ENCODE results near the gene CDS1.
"Not testable (repeated sequence)": the region's sequence is repeated elsewhere in the genome, so short reads cannot be mapped to it uniquely, and the experiment has no call there.

CDS1 gene

DNA sequence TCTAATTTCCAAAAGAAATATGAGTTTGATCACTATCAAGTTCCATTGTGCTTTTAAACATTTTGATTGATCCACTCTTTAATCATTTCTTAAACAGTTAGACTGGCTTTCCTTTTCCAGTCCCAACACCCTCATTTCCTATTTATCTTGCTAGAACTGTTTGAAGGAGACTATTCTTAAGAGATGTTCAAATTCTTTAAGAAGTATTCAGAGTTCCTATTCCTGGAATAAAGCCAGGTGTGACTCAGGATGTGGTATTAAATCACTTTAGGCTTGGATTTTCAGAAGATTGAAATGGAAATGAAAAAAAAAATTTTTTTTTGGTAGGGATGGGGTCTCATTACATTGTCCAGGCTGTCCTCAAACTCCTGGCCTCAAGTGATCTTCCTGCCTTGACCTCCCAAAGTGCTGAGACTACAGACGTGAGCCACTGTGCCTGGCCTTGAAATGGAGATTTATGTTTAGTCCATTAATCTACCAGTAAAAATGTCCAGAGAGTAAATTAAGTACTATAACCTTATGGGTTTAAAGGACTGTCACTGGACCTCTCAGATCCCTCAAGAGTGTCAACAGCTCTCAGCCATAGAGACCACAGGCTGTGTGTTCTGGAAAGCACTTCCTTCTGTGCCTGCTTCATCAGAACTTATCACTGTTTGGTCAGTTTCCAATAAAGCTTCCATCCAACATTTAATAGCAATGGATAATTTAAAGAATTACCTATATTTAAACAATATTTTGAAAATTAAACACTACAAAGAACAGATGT lies 90.7 kb downstream of the CDS1 start:
- DNase-seq (ENCODE audit: low spot score), result no peak

DNA sequence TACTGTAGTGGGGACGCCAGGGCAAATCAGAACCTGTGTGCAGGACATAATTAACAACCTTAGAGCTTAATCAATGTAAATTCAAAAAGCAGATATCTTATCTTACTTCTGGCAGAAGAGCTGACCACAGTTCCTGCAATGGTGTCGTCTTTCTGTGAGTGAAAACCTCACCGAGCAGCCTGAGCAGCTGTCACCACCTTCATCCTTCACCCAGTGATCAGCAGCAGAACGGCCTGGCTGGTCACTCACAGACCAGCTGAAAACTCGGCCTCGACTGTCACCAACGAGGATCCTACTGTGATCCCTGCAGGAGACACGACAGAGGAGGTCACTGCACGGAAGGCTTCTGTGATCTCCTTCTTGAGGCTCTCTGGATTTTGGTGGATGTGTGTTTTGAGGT lies 94.2 kb downstream of the CDS1 start:
- no peak for DNase-seq (ENCODE audit: low spot score)

DNA sequence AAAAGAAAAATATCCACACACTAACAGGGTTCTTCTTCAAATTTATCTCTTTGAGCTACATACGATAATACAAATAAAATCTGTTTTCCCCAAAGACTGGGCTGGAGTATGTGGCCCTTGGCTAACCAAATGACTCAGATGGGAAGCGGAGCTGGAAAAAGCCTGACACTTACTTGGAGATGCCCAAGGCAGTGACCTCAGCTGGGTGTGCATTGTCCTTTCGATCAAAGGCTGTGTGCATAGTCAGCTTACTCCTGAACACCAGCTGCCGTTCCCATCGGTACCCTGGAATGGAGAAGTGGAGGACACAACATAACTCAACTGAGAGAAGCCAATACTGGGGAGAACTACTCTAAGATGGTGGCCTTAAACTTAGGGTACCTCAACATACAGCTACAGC lies 95.1 kb downstream of the CDS1 start:
- DNase-seq (ENCODE audit: low spot score), result no peak

DNA sequence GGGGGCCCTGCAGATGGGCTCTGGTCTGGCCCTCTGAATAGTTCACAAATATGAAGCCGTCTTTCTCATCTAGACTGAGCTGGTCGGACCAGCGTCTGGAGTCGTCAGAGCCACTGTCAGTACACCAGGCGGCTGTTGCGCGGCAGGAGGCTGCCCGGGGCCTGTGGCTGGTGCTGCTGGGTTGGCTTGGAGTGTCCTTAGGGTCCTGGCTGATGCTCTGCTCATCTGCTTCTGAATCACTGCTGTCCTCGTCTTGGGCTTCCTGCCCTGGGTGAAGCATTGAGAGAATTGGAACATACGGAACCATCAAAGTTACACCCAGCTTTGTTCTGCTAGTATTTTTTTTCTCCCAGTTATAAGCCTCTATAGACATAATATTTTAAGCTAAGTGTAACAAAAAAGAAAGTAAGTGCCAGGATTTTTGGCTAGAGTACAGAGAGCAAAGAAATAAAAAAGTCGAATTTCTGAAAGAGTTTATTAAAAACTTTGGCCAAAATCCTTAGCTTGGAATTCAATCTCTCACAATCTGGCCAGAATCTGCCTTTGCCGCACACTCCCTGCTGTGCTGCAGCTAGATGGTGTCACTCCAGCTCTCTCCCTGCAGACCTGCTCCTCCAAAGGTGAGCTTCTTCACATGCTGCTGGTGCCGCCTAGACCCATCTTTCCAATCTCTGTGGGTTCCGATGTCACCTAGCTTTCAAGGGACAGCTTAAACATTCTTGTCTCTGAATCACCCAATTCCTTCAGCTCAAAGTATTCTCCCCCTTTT lies 96.2 kb downstream of the CDS1 start:
- DNase-seq (ENCODE audit: low spot score), result peak; percentile 52

DNA sequence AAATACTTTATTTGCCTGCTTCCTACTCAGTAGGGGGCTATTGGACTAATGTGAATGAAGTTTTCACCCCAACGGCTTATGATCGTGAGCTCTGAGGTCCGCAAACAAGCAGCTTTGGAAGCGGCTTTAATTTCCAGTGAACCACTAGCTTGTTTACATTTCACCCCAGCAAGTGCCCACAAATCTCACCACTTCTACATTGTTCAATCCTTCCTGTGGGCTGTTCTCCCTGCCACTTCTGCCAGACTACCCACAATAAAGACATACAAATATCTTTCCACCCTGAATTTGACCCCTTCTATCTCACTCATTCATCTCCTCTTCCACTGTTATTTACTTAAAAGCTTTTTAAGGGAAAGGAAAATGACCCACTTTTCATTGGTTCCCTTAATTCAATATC lies 98.0 kb downstream of the CDS1 start:
- DNase-seq (ENCODE audit: low spot score), result no peak

DNA sequence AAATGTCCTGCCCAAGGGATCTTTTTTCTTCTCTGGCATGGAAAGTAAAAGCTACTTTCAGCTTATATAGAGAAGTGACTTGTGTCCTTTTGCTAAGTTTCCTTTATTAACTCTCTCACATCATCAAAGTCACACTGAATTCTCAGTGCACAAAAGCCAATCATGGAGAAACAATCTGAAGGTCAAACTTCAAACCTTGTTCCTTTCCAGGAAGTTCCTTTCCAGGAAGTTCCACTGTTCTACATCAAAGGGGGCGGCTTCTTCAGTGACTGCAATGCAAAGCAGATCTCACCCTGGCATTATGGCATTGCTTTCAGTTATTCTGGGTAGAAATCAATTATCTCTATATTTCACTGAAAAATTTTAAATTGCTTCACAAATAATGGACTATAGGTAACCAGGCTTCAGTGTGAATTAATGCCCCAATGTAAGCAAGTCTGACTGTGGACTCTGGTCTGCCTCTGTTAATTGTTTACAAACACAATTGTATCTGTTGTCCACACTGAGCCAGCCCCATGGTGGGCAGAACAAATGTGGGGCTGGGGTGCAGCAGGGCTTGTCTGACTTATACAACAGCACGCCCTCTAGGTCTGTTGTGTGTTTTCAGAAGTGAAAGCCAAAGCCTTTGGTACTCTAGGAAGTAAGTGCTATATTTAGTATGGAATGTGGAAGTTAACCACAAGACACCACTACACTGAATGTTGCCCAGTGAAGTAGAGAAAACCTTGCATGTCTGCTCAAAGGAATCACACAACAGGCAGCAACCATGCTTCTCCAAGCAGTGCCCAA lies 98.8 kb downstream of the CDS1 start:
- no peak for DNase-seq (ENCODE audit: low spot score)

DNA sequence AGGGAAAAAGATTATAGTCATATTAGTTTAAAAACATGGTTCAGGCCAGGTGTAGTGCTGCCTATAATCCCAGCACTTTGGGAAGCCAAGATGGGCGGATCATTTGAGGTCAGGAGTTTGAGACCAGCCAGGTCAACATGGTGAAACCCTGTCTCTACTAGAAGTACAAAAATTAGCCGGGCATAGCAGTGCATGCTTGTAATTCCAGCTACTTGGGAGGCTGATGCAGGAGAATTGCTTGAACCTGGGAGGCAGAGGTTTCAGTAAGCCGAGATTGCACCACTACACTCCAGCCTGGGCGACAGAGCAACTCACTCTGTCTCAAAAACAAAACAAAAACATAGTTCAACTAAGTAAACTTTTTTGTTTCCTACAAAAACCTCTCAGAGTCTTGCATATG lies 99.7 kb downstream of the CDS1 start:
- DNase-seq (ENCODE audit: low spot score), result not testable (repeated sequence)

DNA sequence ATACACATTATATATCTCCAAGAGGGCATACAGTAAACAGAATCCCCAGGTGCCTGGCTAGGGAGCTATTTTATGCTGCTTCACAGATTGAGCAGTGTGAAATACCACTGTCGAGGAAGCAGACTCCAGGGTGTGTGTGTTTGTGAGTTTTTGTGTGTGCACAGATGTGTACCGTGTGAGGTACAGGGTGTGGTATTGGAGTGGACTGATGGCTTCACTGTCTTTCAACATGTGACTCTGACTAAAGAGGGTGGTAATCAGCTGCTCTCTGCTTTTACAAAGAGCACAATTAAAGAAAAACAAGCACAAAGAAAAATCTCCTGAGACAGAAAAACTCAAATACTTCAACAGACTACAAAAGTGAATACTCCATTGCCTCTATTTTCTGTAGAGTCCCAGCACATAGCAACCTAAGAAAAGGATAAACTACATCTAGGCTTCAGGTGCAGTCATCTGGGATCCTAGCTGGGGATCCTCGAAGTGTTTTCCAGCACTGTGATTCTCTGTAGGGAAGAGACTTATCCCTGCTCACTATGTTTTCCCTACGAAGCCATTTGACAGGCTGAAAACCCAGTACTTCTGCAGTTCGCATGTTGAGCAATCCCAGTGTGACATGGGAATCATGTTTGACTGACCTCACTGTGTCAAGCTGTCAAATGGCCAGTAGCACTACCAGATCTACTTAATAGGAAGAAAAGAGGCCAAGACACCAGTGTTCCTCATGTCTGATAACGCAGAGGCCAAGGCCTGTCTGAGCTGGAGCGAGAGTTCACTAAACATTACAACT lies 100.3 kb downstream of the CDS1 start:
- no peak for DNase-seq (ENCODE audit: low spot score)

DNA sequence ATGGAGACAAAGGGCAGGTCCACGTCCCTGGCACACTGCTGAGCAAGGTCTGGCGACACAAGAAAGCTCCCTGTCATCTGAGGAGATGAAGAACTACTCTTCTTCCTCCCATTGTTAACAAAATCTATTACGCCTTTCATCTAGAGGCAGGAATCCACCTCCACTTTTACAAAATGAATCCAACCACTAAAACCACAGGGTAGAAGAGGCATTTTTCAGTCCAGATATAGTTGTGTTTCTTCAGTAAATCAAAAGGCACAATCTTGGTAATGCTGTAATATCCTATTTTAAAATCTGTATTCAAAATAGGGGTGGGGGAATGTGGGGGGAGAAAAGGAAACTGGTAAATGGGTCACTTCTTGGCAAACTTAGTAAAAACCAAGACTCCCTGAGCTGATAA lies 101.4 kb downstream of the CDS1 start:
- no peak for DNase-seq (ENCODE audit: low spot score)

DNA sequence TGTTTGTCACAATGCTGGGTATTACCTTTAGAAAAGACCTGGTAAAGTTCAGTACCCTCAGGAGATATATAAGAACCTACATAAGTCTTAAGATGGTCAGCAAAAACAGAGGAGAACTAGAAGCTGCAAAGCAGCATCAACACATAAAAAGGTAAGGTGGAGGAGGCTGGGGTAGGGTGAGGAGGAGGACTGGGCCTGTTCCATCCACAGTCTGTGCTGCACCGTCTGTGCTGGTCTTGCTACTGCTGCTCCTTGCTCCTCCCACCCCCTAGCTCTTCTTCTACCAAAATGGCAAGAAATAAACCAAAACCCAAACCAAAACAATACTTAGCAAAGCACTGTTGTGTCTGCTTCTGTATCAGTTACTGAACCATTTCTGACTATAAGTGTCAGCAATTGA lies 102.2 kb downstream of the CDS1 start:
- no peak for DNase-seq (ENCODE audit: low spot score)

DNA sequence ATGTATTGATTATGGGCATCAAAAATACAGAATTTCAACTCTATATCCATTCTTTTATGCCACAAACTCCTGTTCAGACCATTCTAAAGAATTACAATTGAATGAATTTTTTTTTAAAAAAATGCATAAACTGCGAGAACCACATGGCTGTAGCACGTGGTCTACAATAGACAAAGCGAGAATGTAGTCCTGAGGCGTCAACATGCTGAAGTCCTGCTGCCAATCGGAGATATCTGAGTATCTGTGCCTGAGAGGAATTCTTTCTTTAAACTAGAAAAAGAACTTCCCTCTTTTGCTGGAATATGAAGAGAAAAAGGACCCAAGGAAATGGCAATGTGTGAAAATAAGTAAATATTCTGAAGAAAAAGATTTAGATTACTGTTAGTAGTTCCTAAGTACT lies 105.7 kb downstream of the CDS1 start:
- DNase-seq (ENCODE audit: low spot score), result no peak

DNA sequence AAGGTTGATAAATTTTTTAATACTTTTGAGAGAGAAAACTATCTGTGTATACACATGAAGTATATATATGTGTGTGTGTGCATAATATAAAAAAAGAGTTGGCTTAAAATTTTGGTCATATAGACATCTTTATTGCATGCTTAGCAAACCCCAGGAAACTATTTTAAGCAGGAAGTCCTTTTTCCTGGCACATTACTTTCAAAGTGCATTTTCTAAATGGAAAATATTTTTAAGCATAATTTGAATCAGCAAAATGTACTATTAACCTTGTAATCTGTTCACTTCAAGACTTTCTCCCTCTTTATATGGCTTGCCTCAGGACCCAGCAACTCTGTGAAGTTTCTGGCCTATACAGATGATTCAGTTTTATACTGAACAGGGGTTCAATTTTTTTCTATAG lies 106.3 kb downstream of the CDS1 start:
- no peak for DNase-seq (ENCODE audit: low spot score)

DNA sequence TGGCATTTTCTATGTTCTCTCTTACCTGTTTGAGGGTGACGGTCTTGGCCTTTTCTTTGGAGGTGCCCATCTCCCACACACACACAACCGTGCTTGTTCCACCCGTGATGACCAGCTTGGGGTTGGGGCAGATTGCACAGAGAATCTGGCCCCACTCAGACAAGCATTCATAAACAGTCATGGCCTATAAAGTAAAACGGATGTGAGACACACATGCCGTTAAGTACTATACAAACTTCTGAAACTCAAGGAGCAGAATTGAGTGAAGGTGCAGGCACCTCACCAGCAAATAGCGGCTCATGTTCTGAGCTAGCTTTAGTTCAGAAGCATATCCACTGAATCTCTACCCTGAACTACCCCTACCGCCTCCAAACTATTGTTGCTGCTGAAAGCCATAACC lies 107.6 kb downstream of the CDS1 start:
- no peak for DNase-seq (ENCODE audit: low spot score)

DNA sequence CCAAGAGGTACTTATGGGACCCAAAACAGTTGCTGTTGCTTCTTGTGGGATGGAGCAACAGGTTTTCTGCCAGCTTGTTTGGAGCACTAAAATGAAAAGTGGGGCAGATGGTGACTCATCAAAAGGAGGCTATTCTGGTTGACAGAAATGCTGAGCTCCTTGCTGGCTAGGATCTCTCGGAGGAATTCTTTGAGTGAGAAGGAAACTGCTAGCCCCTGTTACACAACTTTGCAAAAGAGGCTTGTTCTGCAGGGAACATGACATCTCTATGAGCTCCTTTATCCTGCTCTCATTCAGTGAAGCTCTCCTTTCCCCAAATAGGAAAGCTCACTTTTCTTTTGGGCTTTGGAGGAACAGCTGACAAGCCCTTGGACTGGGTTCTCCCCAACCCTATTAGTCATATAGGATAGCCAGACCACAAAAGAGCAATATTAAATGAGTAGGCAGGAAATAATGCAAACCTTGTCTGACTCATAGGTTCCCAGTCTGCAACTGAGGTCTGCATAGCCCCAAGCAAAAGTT lies 108.3 kb downstream of the CDS1 start:
- no peak for DNase-seq (ENCODE audit: low spot score)

DNA sequence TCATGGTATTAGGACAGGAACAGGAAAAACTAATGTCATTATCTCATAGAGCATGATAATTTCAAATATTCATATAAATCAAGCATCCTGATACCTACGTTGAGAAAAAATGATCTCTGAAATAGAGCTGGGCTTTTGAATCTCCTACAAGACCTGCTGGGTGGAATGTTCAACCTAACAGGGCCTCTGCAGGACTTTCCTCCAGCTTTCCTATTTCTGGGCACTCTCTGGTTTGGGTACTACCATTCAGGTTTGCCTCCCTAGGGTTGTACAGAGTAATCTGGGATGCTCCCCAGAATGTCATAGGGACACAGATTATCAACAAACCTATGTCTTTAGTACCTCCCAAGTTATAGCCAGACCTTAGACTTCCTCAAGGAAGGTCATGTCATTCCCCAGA lies 108.9 kb downstream of the CDS1 start:
- DNase-seq (ENCODE audit: low spot score), result no peak

DNA sequence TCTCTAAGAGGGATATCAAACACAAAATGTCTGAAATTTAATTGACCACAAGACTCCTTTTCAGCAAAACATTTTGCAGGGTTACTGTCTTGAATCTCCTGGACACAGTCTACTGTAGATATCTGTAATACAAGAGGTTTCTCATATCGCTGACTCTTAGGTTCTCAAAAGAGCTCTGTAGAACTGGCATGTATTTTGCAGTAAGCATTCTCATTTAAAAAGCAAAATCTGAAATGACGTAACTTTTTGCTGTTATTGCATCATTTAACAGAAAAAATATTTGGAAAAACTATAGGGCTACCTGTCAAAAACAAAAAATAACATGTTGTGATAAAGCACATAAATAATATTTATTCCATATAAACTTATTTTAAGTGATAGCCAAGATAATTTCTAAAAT lies 114.2 kb downstream of the CDS1 start:
- no peak for DNase-seq (ENCODE audit: low spot score)

DNA sequence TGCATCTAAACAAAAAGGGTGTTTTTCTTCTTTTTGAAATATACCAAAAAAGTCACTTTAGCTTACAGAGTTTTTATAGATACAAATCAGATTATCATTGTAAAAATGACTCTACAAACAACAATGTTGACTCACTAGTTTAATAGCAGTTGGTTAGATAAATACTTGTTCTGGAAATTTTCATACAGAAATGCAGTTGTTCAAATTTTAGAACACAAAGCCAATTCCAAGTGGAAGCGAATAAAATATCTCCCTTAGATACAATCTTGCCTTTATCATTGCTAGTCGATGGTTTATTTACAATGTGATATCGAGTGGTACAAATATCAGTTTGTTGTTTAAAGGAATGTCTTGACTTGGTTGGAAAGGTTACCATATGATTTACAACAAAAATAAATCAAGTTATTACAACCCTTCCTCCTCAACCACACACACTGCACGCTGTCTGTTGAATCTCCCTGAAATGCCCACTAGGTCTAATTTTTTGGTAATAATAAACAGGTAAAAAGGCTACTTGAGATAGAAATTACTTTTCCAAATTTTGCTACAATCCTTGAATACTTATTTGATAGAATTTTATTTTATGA lies 114.8 kb downstream of the CDS1 start:
- DNase-seq (ENCODE audit: low spot score), result no peak

DNA sequence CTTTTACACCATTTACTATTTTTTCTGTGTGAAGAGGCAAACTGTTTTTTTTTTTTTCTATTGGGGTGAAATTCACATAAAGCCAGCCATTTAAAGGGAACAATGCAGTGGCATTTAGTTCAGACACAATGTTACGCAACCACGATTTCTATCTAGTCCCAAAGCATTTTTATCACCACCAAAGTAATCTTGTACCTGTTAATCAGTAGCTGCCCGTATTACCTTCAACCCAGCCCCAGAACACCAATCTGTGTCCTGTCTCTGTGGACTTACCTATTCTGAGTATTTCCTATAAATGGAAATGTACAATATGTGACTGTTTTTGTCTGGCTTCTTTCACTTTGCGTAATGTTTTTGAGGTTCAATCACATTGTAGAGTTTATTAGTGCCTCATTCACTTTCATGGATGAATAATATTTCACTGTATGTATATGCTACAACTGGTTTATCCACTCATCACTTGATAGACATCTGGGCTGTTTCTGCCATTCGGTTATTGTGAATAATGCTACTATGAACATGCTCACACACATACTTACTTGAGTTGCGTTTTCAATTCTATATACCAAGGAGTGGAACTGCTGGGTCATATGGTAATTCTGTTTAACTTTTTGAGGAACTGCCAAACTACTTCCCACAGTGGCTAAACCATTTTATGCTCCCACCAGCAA lies 116.2 kb downstream of the CDS1 start:
- DNase-seq (ENCODE audit: low spot score), result no peak
